Colon (tissue), 2 donors: ENCODE data around the gene SNAP25.

ENCODE experiments used
- FAIRE-seq: peaks from 2 replicates; lab custom pipeline; 2012; peaks lifted over from hg19 to GRCh38; lab: Jason Lieb, UNC
- donor health status: control.
- donor health status: control.

SNAP25 gene

GRCh38 chr20:10216146-10216791 lies 2.4 kb upstream of the SNAP25 start:
- FAIRE-seq, result no peak

- no peak for FAIRE-seq
Observed at GRCh38 chr20:10217721-10218410, 764 bp upstream of the SNAP25 start.

- no peak for FAIRE-seq
Observed at GRCh38 chr20:10219452-10219791, 792 bp downstream of the SNAP25 start.

GRCh38 chr20:10219993-10220750 lies 1.5 kb downstream of the SNAP25 start:
- FAIRE-seq, result no peak

GRCh38 chr20:10221021-10221420 lies 2.4 kb downstream of the SNAP25 start:
- FAIRE-seq, result no peak

- FAIRE-seq, result no peak
Observed at GRCh38 chr20:10225439-10226060, 6.9 kb downstream of the SNAP25 start.

GRCh38 chr20:10228330-10228729 lies 9.7 kb downstream of the SNAP25 start:
- FAIRE-seq, result no peak

GRCh38 chr20:10231290-10231689 lies 12.7 kb downstream of the SNAP25 start:
- FAIRE-seq, result no peak

- FAIRE-seq, result no peak
Observed at GRCh38 chr20:10236540-10237533, 18.2 kb downstream of the SNAP25 start.

- FAIRE-seq, result no peak
Observed at GRCh38 chr20:10239954-10240353, 21.3 kb downstream of the SNAP25 start.

- FAIRE-seq, result no peak
Observed at GRCh38 chr20:10240655-10241054, 22.0 kb downstream of the SNAP25 start.

GRCh38 chr20:10242166-10242565 lies 23.5 kb downstream of the SNAP25 start:
- FAIRE-seq, result no peak

- FAIRE-seq, result no peak
Observed at GRCh38 chr20:10247440-10247839, 28.8 kb downstream of the SNAP25 start.

GRCh38 chr20:10249048-10249770 lies 30.6 kb downstream of the SNAP25 start:
- FAIRE-seq, result no peak

GRCh38 chr20:10249822-10250221 lies 31.2 kb downstream of the SNAP25 start:
- FAIRE-seq, result no peak

GRCh38 chr20:10250902-10251301 lies 32.3 kb downstream of the SNAP25 start:
- FAIRE-seq, result no peak

- no peak for FAIRE-seq
Observed at GRCh38 chr20:10253780-10254179, 35.1 kb downstream of the SNAP25 start.

GRCh38 chr20:10255846-10256245 lies 37.2 kb downstream of the SNAP25 start:
- FAIRE-seq, result no peak

GRCh38 chr20:10259166-10259565 lies 40.5 kb downstream of the SNAP25 start:
- FAIRE-seq, result no peak

GRCh38 chr20:10260316-10260715 lies 41.7 kb downstream of the SNAP25 start:
- FAIRE-seq, result no peak

GRCh38 chr20:10261702-10262101 lies 43.1 kb downstream of the SNAP25 start:
- FAIRE-seq, result no peak
